RWPE1 (cell line): ENCODE measurements around the gene SRGAP1.
"Not testable (repeated sequence)": the region's sequence is repeated elsewhere in the genome, so short reads cannot be mapped to it uniquely, and the experiment has no call there.

Source experiments
- CTCF ChIA-PET: fragments of 350-600 bp; sonication (Branson Sonifier 250); formaldehyde crosslinking; extraction: SDS; loops from one replicate; lab custom pipeline; 2021; lab: Yijun Ruan, JAX
- POLR2A ChIA-PET: fragments of 400-600 bp; formaldehyde crosslinking; extraction: SDS; loops from one replicate; lab custom pipeline; 2020; ENCODE audit warnings: antibody characterized with exemption; ENCODE audit not compliant: low non-redundant PET; lab: Yijun Ruan, JAX
- DNase-seq: peaks from one replicate; pipeline ENCODE4 v3.0.0; 2012; ENCODE audit warnings: low spot score
- H3K27ac ChIP-seq: fragments of 450-650 bp; 2 replicates; pipeline ENCODE4 v1.5.1; 2017
- TF ChIP-seq, protein P1 (sequence below): fragments of 450-650 bp; conservative IDR thresholded peaks from 2 replicates; pipeline ENCODE4 v1.5.1; 2017; ENCODE audit warnings: low read depth, mild to moderate bottlenecking

Gene SRGAP1

DNA sequence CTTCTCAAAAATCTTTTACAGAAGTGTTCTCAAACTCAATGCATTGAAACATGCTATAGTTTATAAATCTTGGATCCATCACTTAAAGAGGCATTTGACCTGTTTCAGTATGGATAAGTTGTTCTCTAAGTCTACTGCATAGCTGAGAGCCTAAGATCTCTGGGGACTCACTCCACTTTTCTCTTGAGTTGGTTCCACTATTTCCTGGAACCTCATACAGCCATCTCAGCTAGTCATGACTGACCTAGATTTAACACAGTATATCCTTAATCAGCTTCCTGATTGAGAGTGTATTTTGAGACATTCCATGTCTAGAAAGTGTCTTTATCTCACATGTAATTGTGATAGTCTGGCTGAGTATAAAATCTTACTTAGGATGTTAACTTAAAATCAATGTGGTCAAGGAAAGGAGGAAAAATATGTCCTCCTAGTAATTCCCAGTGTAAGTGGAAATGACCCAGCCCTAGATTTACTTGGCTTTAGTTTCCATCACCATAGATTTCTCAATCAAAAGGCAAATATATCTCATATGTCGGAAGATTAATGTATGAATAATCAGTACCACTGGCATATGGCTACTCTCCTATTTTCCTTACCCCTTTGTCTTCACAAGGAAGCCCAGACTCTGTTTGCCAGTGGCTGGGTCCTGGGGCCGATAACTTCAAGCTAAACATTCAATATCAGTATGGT is 315.7 kb downstream of the SRGAP1 start:
- CTCF ChIA-PET = interaction anchor here (0.6 to 0.7 kb wide), 3 partner anchors 56 to 1990 kb away, joined by 3 to 4 read pairs (median 3); no protein-coding TSS in a partner anchor
- DNase-seq = peak; percentile 25
- POLR2A ChIA-PET = no interaction called here
- H3K27ac ChIP-seq = no peak overlapping the region
- TF ChIP-seq, protein P1, sequence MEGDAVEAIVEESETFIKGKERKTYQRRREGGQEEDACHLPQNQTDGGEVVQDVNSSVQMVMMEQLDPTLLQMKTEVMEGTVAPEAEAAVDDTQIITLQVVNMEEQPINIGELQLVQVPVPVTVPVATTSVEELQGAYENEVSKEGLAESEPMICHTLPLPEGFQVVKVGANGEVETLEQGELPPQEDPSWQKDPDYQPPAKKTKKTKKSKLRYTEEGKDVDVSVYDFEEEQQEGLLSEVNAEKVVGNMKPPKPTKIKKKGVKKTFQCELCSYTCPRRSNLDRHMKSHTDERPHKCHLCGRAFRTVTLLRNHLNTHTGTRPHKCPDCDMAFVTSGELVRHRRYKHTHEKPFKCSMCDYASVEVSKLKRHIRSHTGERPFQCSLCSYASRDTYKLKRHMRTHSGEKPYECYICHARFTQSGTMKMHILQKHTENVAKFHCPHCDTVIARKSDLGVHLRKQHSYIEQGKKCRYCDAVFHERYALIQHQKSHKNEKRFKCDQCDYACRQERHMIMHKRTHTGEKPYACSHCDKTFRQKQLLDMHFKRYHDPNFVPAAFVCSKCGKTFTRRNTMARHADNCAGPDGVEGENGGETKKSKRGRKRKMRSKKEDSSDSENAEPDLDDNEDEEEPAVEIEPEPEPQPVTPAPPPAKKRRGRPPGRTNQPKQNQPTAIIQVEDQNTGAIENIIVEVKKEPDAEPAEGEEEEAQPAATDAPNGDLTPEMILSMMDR = no peak

DNA sequence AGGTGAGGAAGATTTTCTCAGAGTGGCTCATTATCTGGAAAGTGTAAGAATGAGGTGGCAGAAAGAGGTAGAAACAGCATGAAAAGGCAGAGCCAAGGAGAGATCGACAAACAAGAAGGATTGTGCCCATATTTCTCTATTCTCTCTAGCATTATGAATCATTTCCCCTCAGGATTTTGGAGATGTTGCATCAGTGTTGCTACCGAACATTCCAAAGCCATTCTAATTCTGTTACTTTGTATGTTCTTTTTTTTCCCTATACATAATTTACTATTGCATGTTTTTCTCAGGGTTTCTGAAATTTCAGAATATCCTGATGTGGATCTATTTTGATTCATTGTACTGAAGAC is 316.2 kb downstream of the SRGAP1 start:
- no peak overlapping the region for H3K27ac ChIP-seq
- TF ChIP-seq, protein P1 = no peak
- DNase-seq = peak; percentile 65
- ChIA-PET CTCF (no interaction called here), POLR2A (no interaction called here)

DNA sequence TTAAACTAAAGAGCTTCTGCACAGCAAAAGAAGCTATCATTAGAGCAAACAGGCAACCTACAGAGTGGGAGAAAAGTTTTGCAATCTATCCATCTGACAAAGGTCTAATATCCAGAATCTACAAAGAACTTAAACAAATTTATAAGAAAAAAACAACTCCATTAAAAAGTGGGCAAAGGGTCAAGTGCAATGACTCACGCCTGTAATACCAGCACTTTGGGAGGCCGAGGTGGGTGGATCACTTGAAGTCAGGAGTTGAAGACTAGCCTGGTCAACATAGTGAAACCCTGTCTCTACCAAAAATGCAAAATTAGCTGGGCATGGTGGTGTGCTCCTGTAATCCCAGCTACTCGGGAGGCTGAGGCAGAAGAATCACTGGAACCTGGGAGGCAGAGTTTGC is 322.1 kb downstream of the SRGAP1 start:
- CTCF ChIA-PET, DNase-seq, H3K27ac ChIP-seq, POLR2A ChIA-PET: not testable (repeated sequence)

DNA sequence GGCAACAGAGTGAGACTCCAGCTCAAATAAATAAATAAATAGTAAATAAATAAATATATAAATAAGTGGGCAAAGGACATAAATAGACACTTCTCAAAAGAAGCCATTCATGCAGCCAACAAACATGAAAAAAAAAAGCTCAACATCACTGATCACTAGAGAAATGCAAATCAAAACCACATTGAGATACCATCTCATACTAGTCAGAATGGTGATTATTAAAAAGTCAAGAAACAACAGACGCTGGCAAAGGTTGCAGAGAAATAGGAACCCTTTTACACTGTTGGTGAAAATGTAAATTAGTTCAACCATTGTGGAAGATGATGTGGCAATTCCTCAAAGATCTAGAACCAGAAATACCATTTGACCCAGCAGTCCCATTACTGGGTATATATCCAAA is 322.5 kb downstream of the SRGAP1 start:
- DNase-seq, H3K27ac ChIP-seq, CTCF ChIA-PET, POLR2A ChIA-PET: not testable (repeated sequence)

DNA sequence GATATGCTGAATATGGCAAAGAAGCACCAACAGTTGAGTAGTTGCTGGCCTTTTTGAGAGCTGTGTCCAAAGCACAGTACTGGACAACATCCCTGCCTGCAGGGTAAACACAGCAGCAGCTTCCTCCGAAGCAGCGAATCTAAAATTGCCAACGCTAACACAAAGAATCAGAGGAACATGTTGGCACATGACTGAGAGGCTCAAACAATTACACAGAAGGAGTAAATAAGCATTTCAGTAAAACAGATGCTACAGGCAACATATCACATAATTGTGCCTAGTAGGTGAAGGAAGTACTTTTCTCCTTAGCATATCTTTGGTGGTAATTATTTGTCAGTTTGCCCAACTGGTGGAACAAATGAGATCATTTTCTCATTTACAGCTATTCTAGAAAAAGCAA is 325.5 kb downstream of the SRGAP1 start:
- ChIA-PET POLR2A (no interaction called here), CTCF (interaction anchor here (0.6 kb wide), 1 partner anchor 24 kb away, joined by 4 read pairs; no protein-coding TSS in a partner anchor)
- peak overlapping the region; percentile 67 for H3K27ac ChIP-seq
- TF ChIP-seq, protein P1 = no peak
- peak; percentile 49 for DNase-seq

DNA sequence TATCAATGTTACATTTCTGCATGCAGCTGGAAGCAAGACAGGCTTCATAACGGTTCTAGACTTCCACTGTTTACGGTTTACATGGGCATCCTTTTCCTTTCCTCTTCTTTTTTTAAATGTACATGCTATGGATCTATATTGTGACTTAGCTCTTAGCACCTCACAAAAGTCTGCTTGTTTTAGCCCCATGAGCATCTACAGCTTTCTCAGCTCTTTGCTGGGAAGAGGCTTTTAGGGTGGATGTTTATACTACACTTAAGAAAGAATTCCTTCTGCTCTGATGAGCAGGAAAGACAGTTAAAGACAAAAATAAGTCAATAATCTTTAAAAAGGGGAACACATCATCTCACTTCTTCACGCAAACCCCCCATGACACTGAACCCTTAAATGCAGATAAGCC is 326.2 kb downstream of the SRGAP1 start:
- CTCF ChIA-PET = interaction anchor here (0.6 kb wide), 1 partner anchor 299 kb away, joined by 3 read pairs; no protein-coding TSS in a partner anchor
- TF ChIP-seq, protein P1 = no peak
- no peak for DNase-seq
- POLR2A ChIA-PET = no interaction called here
- no peak overlapping the region for H3K27ac ChIP-seq

DNA sequence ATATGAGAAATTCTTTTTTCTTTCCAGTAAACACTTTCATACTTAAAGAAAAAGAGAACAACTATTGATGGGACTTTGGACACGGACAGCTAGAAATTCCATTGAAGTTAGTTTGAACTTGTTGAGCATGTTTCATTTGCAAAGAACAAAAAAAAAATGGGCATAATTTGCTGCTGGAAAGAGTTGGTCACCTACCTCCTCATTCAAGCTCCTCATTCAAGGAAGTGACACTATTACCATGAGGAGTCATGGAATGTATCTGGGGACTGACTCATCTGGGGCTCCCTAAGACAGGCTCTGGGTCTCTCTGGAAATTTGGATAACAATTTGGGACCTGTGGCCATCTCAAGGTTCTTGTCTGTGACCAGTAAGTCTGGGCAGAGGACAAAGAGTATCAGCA is 327.2 kb downstream of the SRGAP1 start:
- POLR2A ChIA-PET = no interaction called here
- CTCF ChIA-PET = interaction anchor here (0.6 kb wide), 1 partner anchor 152 kb away, joined by 4 read pairs; no protein-coding TSS in a partner anchor
- H3K27ac ChIP-seq = no peak overlapping the region
- no peak for DNase-seq
- TF ChIP-seq, protein P1 = no peak
